ENCODE measurements around the gene REPS2. TPM values are rescaled to one million over a fixed set of nuclear protein-coding genes. Genes with fewer than 3 reads are reported as not detected.
A peak's percentile ranks its signal among the peaks of the same experiment; 100 is the strongest.
"Not testable (repeated sequence)": the region's sequence is repeated elsewhere in the genome, so short reads cannot be mapped to it uniquely, and the experiment has no call there.

REPS2 gene
- total and polyA plus RNA-seq, 4 donors: 8.0 to 18.4 (median 11.6) TPM

GRCh38 chrX:16966752-16967448 is 20.4 kb downstream of the REPS2 start:
- ATAC-seq (ENCODE audit: insufficient read depth, low FRiP score) (no peak), DNase-seq (peak in 1 of 3 donors; percentile 47)
- TF ChIP-seq CTCF (IDR thresholded peaks at IDR 0.05; ENCODE audit: control extremely low read depth, extremely low read depth): no peak
- H3K27me3 ChIP-seq (ENCODE audit: control insufficient read depth in 3 of 3, insufficient read depth in 3 of 3, low read length in 2 of 3): peaks cover 0 to 12% (median 3%) of the 10 kb centered on the region in 3 donors
- H3K4me3 ChIP-seq: no peak overlapping the region
- no peak overlapping the region for H3K9ac ChIP-seq (ENCODE audit: insufficient read depth in 1 of 2, low read length in 2 of 2)
- H3K27ac ChIP-seq (ENCODE audit: low read depth in 1 of 2, low read length in 1 of 2): no peak overlapping the region
- H3K36me3 ChIP-seq (ENCODE audit: control insufficient read depth in 4 of 4, insufficient read depth in 4 of 4, low read length in 4 of 4): no peaks in the 10 kb centered on the region
- WGBS, 2 donors: 84 to 85% methylated on average over 2 of the region's 2 CpGs
- peaks cover 0 to 3% (median 0%) of the 10 kb centered on the region in 5 donors for H3K4me1 ChIP-seq (ENCODE audit: control insufficient read depth in 5 of 5, insufficient read depth in 5 of 5, low read length in 5 of 5)
- H3K9me3 ChIP-seq (ENCODE audit: control insufficient read depth in 4 of 4, insufficient read depth in 3 of 4, low read length in 3 of 4): no peaks in the 10 kb centered on the region

DNA sequence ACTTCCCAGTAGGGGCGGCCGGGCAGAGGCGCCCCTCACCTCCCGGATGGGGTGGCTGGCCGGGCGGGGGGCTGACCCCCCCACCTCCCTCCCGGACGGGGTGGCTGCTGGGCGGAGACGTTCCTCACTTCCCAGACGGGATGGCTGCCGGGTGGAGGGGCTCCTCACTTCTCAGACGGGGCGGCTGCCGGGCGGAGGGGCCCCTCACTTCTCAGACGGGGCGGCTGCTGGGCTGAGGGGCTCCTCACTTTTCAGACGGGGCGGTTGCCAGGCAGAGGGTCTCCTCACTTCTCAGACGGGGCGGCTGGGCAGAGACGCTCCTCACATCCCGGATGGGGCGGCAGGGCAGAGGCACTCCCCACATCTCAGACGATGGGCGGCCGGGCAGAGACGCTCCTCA is 22.3 kb downstream of the REPS2 start:
- H3K9me3 ChIP-seq (ENCODE audit: control insufficient read depth in 4 of 4, insufficient read depth in 3 of 4, low read length in 3 of 4); H3K9ac ChIP-seq (ENCODE audit: insufficient read depth in 1 of 2, low read length in 2 of 2); H3K27ac ChIP-seq (ENCODE audit: low read depth in 1 of 2, low read length in 1 of 2); H3K4me3 ChIP-seq; H3K4me1 ChIP-seq (ENCODE audit: control insufficient read depth in 5 of 5, insufficient read depth in 5 of 5, low read length in 5 of 5); DNase-seq; H3K36me3 ChIP-seq (ENCODE audit: control insufficient read depth in 4 of 4, insufficient read depth in 4 of 4, low read length in 4 of 4); ATAC-seq (ENCODE audit: insufficient read depth, low FRiP score): not testable (repeated sequence)
- WGBS, 2 donors: 80 to 94% methylated on average over 3 to 29 of the region's 29 CpGs
- peaks cover 0 to 14% (median 6%) of the 10 kb centered on the region in 3 donors for H3K27me3 ChIP-seq (ENCODE audit: control insufficient read depth in 3 of 3, insufficient read depth in 3 of 3, low read length in 2 of 3)

- ATAC-seq (ENCODE audit: insufficient read depth, low FRiP score) (no peak), DNase-seq (no peak)
- Histone ChIP-seq H3K36me3 (ENCODE audit: control insufficient read depth in 4 of 4, insufficient read depth in 4 of 4, low read length in 4 of 4) (no peaks in the 10 kb centered on the region), H3K9ac (ENCODE audit: insufficient read depth in 1 of 2, low read length in 2 of 2) (no peak overlapping the region), H3K27ac (ENCODE audit: low read depth in 1 of 2, low read length in 1 of 2) (no peak overlapping the region), H3K4me1 (ENCODE audit: control insufficient read depth in 5 of 5, insufficient read depth in 5 of 5, low read length in 5 of 5) (peaks cover 0 to 3% (median 0%) of the 10 kb centered on the region in 5 donors), H3K4me3 (no peak overlapping the region), H3K27me3 (ENCODE audit: control insufficient read depth in 3 of 3, insufficient read depth in 3 of 3, low read length in 2 of 3) (peaks cover 0 to 17% (median 6%) of the 10 kb centered on the region in 3 donors), H3K9me3 (ENCODE audit: control insufficient read depth in 4 of 4, insufficient read depth in 3 of 4, low read length in 3 of 4) (no peaks in the 10 kb centered on the region)
- 47 to 68% methylated on average over 5 of the region's 5 CpGs for WGBS, 2 donors
- TF ChIP-seq CTCF (IDR thresholded peaks at IDR 0.05; ENCODE audit: control extremely low read depth, extremely low read depth): no peak
Observed at GRCh38 chrX:16970977-16971376, 24.5 kb downstream of the REPS2 start.

- DNase-seq (no peak), ATAC-seq (ENCODE audit: insufficient read depth, low FRiP score) (no peak)
- H3K4me1 ChIP-seq (ENCODE audit: control insufficient read depth in 5 of 5, insufficient read depth in 5 of 5, low read length in 5 of 5): peaks cover 0 to 3% (median 0%) of the 10 kb centered on the region in 5 donors
- peaks cover 0 to 17% (median 6%) of the 10 kb centered on the region in 3 donors for H3K27me3 ChIP-seq (ENCODE audit: control insufficient read depth in 3 of 3, insufficient read depth in 3 of 3, low read length in 2 of 3)
- 64 to 83% methylated on average over 2 of the region's 2 CpGs for WGBS, 2 donors
- no peaks in the 10 kb centered on the region for H3K9me3 ChIP-seq (ENCODE audit: control insufficient read depth in 4 of 4, insufficient read depth in 3 of 4, low read length in 3 of 4)
- no peak for TF ChIP-seq CTCF (IDR thresholded peaks at IDR 0.05; ENCODE audit: control extremely low read depth, extremely low read depth)
- no peak overlapping the region for H3K27ac ChIP-seq (ENCODE audit: low read depth in 1 of 2, low read length in 1 of 2)
- no peak overlapping the region for H3K4me3 ChIP-seq
- no peak overlapping the region for H3K9ac ChIP-seq (ENCODE audit: insufficient read depth in 1 of 2, low read length in 2 of 2)
- H3K36me3 ChIP-seq (ENCODE audit: control insufficient read depth in 4 of 4, insufficient read depth in 4 of 4, low read length in 4 of 4): no peaks in the 10 kb centered on the region
Observed at GRCh38 chrX:16971694-16972093, 25.2 kb downstream of the REPS2 start.
